GM12878 (cell line): ENCODE data around the gene PRC1. TPM values are rescaled to one million over a fixed set of nuclear protein-coding genes. Genes with fewer than 3 reads are reported as not detected.

Source experiments
- ASH2L ChIP-seq: fragments of 300-600, 200-600 bp; sonication (generic); IDR thresholded peaks from 2 replicates; pipeline ENCODE4 v1.6.1; 2017; ENCODE audit warnings: low read depth, mild to moderate bottlenecking, borderline replicate concordance
- ATF2 ChIP-seq: IDR thresholded peaks from 2 replicates; pipeline ENCODE4 v1.6.1; 2012; ENCODE audit warnings: low read length, inconsistent platforms
- CHD2 ChIP-seq: IDR thresholded peaks from 2 replicates; pipeline ENCODE4 v1.6.1; 2011; ENCODE audit warnings: low read depth, low read length, improper control_type of control experiment, borderline replicate concordance
- DPF2 ChIP-seq: fragments of 450-650 bp; IDR thresholded peaks from 2 replicates; pipeline ENCODE4 v1.6.1; 2017; ENCODE audit warnings: mild to moderate bottlenecking
- EP300 ChIP-seq, 2 experiments: fragments of 150-350 bp in 1 of 2; IDR thresholded peaks; 2 replicates each; pipeline ENCODE4 v1.6.1; 2011 to 2012; ENCODE audit warnings: low read depth in 2 of 2, low read length in 2 of 2, borderline replicate concordance in 1 of 2, improper control_type of control experiment in 1 of 2, inconsistent platforms in 1 of 2; ENCODE audit not compliant: control insufficient read depth in 1 of 2
- NRF1 ChIP-seq: conservative IDR thresholded peaks from 2 replicates; pipeline ENCODE4 v1.6.1; 2011; ENCODE audit warnings: mild to moderate bottlenecking, low read depth, low read length, improper control_type of control experiment
- RAD51 ChIP-seq: fragments of 450-650 bp; IDR thresholded peaks from 2 replicates; pipeline ENCODE4 v1.6.1; 2016; ENCODE audit warnings: moderate library complexity, mild to moderate bottlenecking, inconsistent platforms
- RUNX3 ChIP-seq: IDR thresholded peaks from 2 replicates; pipeline ENCODE4 v1.6.1; 2012; ENCODE audit warnings: low read length, inconsistent platforms
- STAT1 ChIP-seq: fragments of 450-650 bp; conservative IDR thresholded peaks from 2 replicates; pipeline ENCODE4 v1.6.1; 2014; ENCODE audit warnings: antibody characterized with exemption, mild to moderate bottlenecking
- STAT3 ChIP-seq: IDR thresholded peaks from 2 replicates; pipeline ENCODE4 v1.6.1; 2011; ENCODE audit warnings: low read depth, low read length, improper control_type of control experiment
- WRNIP1 ChIP-seq: IDR thresholded peaks from 2 replicates; pipeline ENCODE4 v1.6.1; 2011; ENCODE audit warnings: low read depth, low read length, improper control_type of control experiment, borderline replicate concordance
- ZBTB40 ChIP-seq: fragments of 450-650 bp; IDR thresholded peaks from 2 replicates; pipeline ENCODE4 v1.6.1; 2016; ENCODE audit warnings: mild to moderate bottlenecking, moderate library complexity, borderline replicate concordance
- ZNF24 ChIP-seq: fragments of 450-650 bp; IDR thresholded peaks from 2 replicates; pipeline ENCODE4 v1.6.1; 2017; ENCODE audit warnings: antibody characterized with exemption, mild to moderate bottlenecking
- ZNF622 ChIP-seq: fragments of 450-650 bp; IDR thresholded peaks from 2 replicates; pipeline ENCODE4 v1.6.1; 2017; ENCODE audit warnings: mild to moderate bottlenecking, inconsistent platforms
- polyA plus RNA-seq, 11 experiments: library from polyadenylated mRNA; depleted of rRNA in 4 of 11; unstranded in 6 of 11; stranded (reverse) in 5 of 11; fragments of >200 nt; fragmentation: Nextera tagmentation in 4 of 11; fragmentation: Illumina TruSeq in 1 of 11; extraction: Ambion mirVana in 4 of 11; extraction: Trizol in 1 of 11; gene quantifications; 1 replicate in 1 of 11; 2 replicates in 10 of 11; pipeline versions ENCODE4 v1.2.1 to v1.2.3, GENCODE V29; 2011 to 2016; ENCODE audit warnings: inconsistent platforms in 2 of 11, missing spikeins in 2 of 11, low read depth in 1 of 11
- total RNA-seq, 4 experiments: library from RNA; depleted of rRNA in 3 of 4; stranded (reverse); fragments of >200 nt in 3 of 4; fragmentation: Illumina TruSeq in 1 of 4; extraction: Trizol in 1 of 4; gene quantifications; 2 replicates each; pipeline versions ENCODE4 v1.2.1 to v1.2.3, GENCODE V29; 2013 to 2021
- TF ChIP-seq, protein P1 (sequence below): fragments of 450-650 bp; formaldehyde crosslinking; IDR thresholded peaks from 2 replicates; pipeline ENCODE4 v1.4.0; 2022; ENCODE audit warnings: mild to moderate bottlenecking, moderate library complexity
- TF ChIP-seq, protein P2 (sequence below): fragments of 450-650 bp; IDR thresholded peaks from 2 replicates; pipeline ENCODE4 v1.6.1; 2017; ENCODE audit warnings: mild to moderate bottlenecking, moderate library complexity

Gene PRC1
- total and polyA plus RNA-seq, 10 of the 15 experiments (the other 5 are each of a cell fraction or from before 2014, with no cell fraction given) = 100 to 241 (median 131) TPM

DNA sequence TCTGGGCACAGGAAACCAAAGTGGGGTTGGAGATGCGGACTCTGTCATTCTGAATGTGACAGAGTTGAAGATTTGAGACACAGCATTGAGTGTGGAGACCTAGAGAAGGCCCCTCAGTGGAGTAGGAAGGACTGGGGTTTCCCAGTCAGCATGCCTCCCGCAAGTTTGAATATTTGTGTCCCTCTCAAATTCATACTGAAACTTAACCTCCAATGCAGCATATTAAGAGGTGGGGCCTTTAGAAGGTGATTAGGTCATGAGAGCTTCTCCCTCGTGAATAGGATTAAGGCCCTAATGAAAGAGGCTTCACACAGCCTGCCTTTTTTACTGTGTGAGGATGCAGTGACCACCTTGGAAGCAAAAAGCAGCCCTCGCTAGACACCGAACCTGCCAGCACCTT, 70.0 kb downstream of the PRC1 start (continued):
- TF ChIP-seq, protein P1, sequence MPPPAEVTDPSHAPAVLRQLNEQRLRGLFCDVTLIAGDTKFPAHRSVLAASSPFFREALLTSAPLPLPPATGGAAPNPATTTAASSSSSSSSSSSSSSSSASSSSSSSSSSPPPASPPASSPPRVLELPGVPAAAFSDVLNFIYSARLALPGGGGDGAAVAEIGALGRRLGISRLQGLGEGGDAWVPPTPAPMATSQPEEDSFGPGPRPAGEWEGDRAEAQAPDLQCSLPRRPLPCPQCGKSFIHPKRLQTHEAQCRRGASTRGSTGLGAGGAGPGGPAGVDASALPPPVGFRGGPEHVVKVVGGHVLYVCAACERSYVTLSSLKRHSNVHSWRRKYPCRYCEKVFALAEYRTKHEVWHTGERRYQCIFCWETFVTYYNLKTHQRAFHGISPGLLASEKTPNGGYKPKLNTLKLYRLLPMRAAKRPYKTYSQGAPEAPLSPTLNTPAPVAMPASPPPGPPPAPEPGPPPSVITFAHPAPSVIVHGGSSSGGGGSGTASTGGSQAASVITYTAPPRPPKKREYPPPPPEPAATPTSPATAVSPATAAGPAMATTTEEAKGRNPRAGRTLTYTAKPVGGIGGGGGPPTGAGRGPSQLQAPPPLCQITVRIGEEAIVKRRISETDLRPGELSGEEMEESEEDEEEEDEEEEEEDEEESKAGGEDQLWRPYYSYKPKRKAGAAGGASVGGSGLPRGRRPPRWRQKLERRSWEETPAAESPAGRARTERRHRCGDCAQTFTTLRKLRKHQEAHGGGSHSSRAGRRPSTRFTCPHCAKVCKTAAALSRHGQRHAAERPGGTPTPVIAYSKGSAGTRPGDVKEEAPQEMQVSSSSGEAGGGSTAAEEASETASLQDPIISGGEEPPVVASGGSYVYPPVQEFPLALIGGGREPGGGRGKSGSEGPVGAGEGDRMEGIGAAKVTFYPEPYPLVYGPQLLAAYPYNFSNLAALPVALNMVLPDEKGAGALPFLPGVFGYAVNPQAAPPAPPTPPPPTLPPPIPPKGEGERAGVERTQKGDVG (CRISPR knock-in tag) = no peak
- TF ChIP-seq NRF1 = no peak
- no peak for TF ChIP-seq ASH2L
- TF ChIP-seq WRNIP1 = 0 out of 2 replicates have a peak, but pooled peaks have one; percentile 80
- TF ChIP-seq CHD2 = no peak
- TF ChIP-seq ZNF622 = no peak
- peak; percentile 62 for TF ChIP-seq ATF2
- TF ChIP-seq DPF2 = peak; percentile 50; the same call in 1 of the 2 replicates
- TF ChIP-seq STAT1 = no peak
- TF ChIP-seq, protein P2, sequence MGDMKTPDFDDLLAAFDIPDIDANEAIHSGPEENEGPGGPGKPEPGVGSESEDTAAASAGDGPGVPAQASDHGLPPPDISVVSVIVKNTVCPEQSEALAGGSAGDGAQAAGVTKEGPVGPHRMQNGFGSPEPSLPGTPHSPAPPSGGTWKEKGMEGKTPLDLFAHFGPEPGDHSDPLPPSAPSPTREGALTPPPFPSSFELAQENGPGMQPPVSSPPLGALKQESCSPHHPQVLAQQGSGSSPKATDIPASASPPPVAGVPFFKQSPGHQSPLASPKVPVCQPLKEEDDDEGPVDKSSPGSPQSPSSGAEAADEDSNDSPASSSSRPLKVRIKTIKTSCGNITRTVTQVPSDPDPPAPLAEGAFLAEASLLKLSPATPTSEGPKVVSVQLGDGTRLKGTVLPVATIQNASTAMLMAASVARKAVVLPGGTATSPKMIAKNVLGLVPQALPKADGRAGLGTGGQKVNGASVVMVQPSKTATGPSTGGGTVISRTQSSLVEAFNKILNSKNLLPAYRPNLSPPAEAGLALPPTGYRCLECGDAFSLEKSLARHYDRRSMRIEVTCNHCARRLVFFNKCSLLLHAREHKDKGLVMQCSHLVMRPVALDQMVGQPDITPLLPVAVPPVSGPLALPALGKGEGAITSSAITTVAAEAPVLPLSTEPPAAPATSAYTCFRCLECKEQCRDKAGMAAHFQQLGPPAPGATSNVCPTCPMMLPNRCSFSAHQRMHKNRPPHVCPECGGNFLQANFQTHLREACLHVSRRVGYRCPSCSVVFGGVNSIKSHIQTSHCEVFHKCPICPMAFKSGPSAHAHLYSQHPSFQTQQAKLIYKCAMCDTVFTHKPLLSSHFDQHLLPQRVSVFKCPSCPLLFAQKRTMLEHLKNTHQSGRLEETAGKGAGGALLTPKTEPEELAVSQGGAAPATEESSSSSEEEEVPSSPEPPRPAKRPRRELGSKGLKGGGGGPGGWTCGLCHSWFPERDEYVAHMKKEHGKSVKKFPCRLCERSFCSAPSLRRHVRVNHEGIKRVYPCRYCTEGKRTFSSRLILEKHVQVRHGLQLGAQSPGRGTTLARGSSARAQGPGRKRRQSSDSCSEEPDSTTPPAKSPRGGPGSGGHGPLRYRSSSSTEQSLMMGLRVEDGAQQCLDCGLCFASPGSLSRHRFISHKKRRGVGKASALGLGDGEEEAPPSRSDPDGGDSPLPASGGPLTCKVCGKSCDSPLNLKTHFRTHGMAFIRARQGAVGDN = peak; percentile 57; the same call in 1 of the 2 replicates
- TF ChIP-seq RAD51 = no peak
- TF ChIP-seq STAT3 = no peak
- 0 out of 4 replicates have a peak, but pooled peaks of 1 of the 2 experiments have one; percentile 12 for TF ChIP-seq EP300 (IDR thresholded peaks at IDR 0.05; ENCODE audit: borderline replicate concordance in 1 of 2, control insufficient read depth in 1 of 2, low read depth in 2 of 2, low read length in 2 of 2)
- no peak for TF ChIP-seq ZNF24
- TF ChIP-seq RUNX3 = peak; percentile 79
- no peak for TF ChIP-seq ZBTB40
